A549 (cell line): ENCODE measurements around the gene PHF24. TPM values are rescaled to one million over a fixed set of nuclear protein-coding genes. Genes with fewer than 3 reads are reported as not detected.

ENCODE experiments used
- ATAC-seq, 2 experiments: fragments of 200-7000 bp in 1 of 2; fragments of >200 bp in 1 of 2; cut with Nextera tagmentation in 1 of 2; cut with Tn5 transposase in 1 of 2; 3 replicates each; pipeline versions ENCODE4 v1.8.0 to v1.9.1; 2018 to 2020; ENCODE audit warnings: mild to moderate bottlenecking in 1 of 2, moderate library complexity in 1 of 2
- CTCF ChIA-PET: fragments of 300-600 bp; sonication (Branson Sonifier 250); formaldehyde crosslinking; extraction: SDS; loops from one replicate; lab custom pipeline; 2021; ENCODE audit warnings: antibody characterized with exemption, inconsistent platforms; lab: Yijun Ruan, JAX
- POLR2A ChIA-PET: fragments of 350-600 bp; formaldehyde crosslinking; extraction: SDS; loops from one replicate; lab custom pipeline; 2021; ENCODE audit warnings: antibody characterized with exemption, inconsistent platforms; lab: Yijun Ruan, JAX
- DNase-seq, 2 experiments: peaks; one replicate each; pipeline versions ENCODE4 v3.0.0 to v3.0.0-alpha.2; 2011 to 2016; ENCODE audit warnings: low read depth in 1 of 2, low spot score in 1 of 2
- FAIRE-seq: peaks from 2 replicates; lab custom pipeline; 2011; peaks lifted over from hg19 to GRCh38; lab: Jason Lieb, UNC
- H3K27ac ChIP-seq, 2 experiments: fragments of >200 bp; sonication (Bioruptor Twin); formaldehyde crosslinking; 3 replicates each; pipeline ENCODE4 v1.5.1; 2016 to 2017
- H3K4me1 ChIP-seq: fragments of >200 bp; sonication (Bioruptor Twin); formaldehyde crosslinking; 3 replicates; pipeline ENCODE4 v1.6.1; 2016
- H3K4me2 ChIP-seq: fragments of >200 bp; sonication (Bioruptor Twin); formaldehyde crosslinking; 3 replicates; pipeline ENCODE4 v1.6.1; 2016
- H3K4me3 ChIP-seq: fragments of >200 bp; sonication (Bioruptor Twin); formaldehyde crosslinking; 3 replicates; pipeline ENCODE4 v1.5.1; 2016
- H3K9me3 ChIP-seq: fragments of >200 bp; sonication (Bioruptor Twin); formaldehyde crosslinking; 3 replicates; pipeline ENCODE4 v1.6.1; 2016
- BHLHE40 ChIP-seq: IDR thresholded peaks from 2 replicates; pipeline ENCODE4 v1.6.1; 2012; ENCODE audit warnings: low read depth, low read length, inconsistent platforms
- CHD4 ChIP-seq: fragments of 200-600 bp; sonication (generic); IDR thresholded peaks from 2 replicates; pipeline ENCODE4 v1.6.1; 2016; ENCODE audit warnings: antibody characterized with exemption, mild to moderate bottlenecking, borderline replicate concordance
- EHMT2 ChIP-seq: fragments of 200-600 bp; sonication (generic); IDR thresholded peaks from 2 replicates; pipeline ENCODE4 v1.6.1; 2016; ENCODE audit warnings: antibody characterized with exemption, low read depth, mild to moderate bottlenecking, moderate library complexity
- HEYL ChIP-seq: fragments of 250-450 bp; sonication (Bioruptor Pico); IDR thresholded peaks from 2 replicates; pipeline ENCODE4 v1.8.0; 2021; ENCODE audit warnings: mild to moderate bottlenecking, moderate library complexity
- HMGXB4 ChIP-seq: fragments of 250-450 bp; sonication (Bioruptor Pico); IDR thresholded peaks from 2 replicates; pipeline ENCODE4 v1.5.0; 2021; ENCODE audit warnings: mild to moderate bottlenecking, moderate library complexity, borderline replicate concordance
- HOXA7 ChIP-seq: fragments of 250-450 bp; sonication (Bioruptor Pico); IDR thresholded peaks from 2 replicates; pipeline ENCODE4 v1.5.0; 2020; ENCODE audit warnings: mild to moderate bottlenecking, moderate library complexity
- KDM5A ChIP-seq: fragments of 200-600 bp; sonication (generic); IDR thresholded peaks from 2 replicates; pipeline ENCODE4 v1.6.1; 2016; ENCODE audit warnings: antibody characterized with exemption, mild to moderate bottlenecking
- MAX ChIP-seq: IDR thresholded peaks from 2 replicates; pipeline ENCODE4 v1.6.1; 2012
- MAZ ChIP-seq: fragments of 150-350 bp; IDR thresholded peaks from 2 replicates; pipeline ENCODE4 v1.6.1; 2014; ENCODE audit warnings: antibody characterized with exemption, low read depth, low read length, borderline replicate concordance
- MYC ChIP-seq: IDR thresholded peaks from 2 replicates; pipeline ENCODE4 v1.6.1; 2012; ENCODE audit warnings: mild to moderate bottlenecking, inconsistent platforms, low read length, improper control_type of control experiment, borderline replicate concordance
- NR3C1 ChIP-seq: fragments of >200 bp; sonication (Bioruptor Twin); formaldehyde crosslinking; IDR thresholded peaks from 3 replicates; pipeline ENCODE4 v1.6.1; 2017
- PHF8 ChIP-seq: fragments of 200-600 bp; sonication (generic); IDR thresholded peaks from 2 replicates; pipeline ENCODE4 v1.6.1; 2016; ENCODE audit warnings: low read depth, mild to moderate bottlenecking, antibody characterized with exemption, moderate library complexity, borderline replicate concordance
- POLR2A ChIP-seq: IDR thresholded peaks from 2 replicates; pipeline ENCODE4 v1.6.1; 2012; ENCODE audit warnings: mild to moderate bottlenecking, low read length
- RCOR1 ChIP-seq: fragments of 150-350 bp; IDR thresholded peaks from 2 replicates; pipeline ENCODE4 v1.6.1; 2014; ENCODE audit warnings: antibody characterized with exemption, low read length, low read depth
- TP53 ChIP-seq: fragments of 250-450 bp; sonication (Bioruptor Pico); IDR thresholded peaks from 2 replicates; pipeline ENCODE4 v1.5.0; 2021; ENCODE audit warnings: mild to moderate bottlenecking, moderate library complexity
- ZC3H11A ChIP-seq: fragments of 450-650 bp; IDR thresholded peaks from 2 replicates; pipeline ENCODE4 v1.6.1; 2014; ENCODE audit warnings: antibody characterized with exemption, mild to moderate bottlenecking
- ZFP36 ChIP-seq: fragments of 450-650 bp; IDR thresholded peaks from 2 replicates; pipeline ENCODE4 v1.6.1; 2014; ENCODE audit warnings: borderline replicate concordance; ENCODE audit not compliant: partially characterized antibody
- WGBS: methylation state at CpG from one replicate; pipeline ENCODE4 v1.1.6; 2017; ENCODE audit errors: missing lambda C conversion rate; 5-methylcytosine and 5-hydroxymethylcytosine counted together
- polyA plus RNA-seq, 4 experiments: library from polyadenylated mRNA; depleted of rRNA in 3 of 4; stranded (reverse); fragments of >200 nt; fragmentation: RNase III in 1 of 4; extraction: RNeasy Plus Mini Kit Qiagen cat#74134 plus additional on column Dnase treatment in 1 of 4; gene quantifications; 2 replicates in 3 of 4; 3 replicates in 1 of 4; pipeline ENCODE4 v1.2.3, GENCODE V29; 2011 to 2017
- TF ChIP-seq, protein P1 (sequence below): IDR thresholded peaks from 2 replicates; pipeline ENCODE4 v1.6.1; 2012
- TF ChIP-seq, protein P2 (sequence below): fragments of 450-650 bp; IDR thresholded peaks from 2 replicates; pipeline ENCODE4 v1.6.1; 2014; ENCODE audit warnings: antibody characterized with exemption
- TF ChIP-seq, protein P3 (sequence below): fragments of >200 bp; sonication (Bioruptor Twin); formaldehyde crosslinking; IDR thresholded peaks from 2 replicates; pipeline ENCODE4 v1.6.1; 2016

Gene PHF24
- polyA plus RNA-seq, 2 of the 4 experiments (the other 2 are of a cell fraction), result not detected

GRCh38 chr9:34964458-34964857 is 6.4 kb downstream of the PHF24 start:
- H3K27ac ChIP-seq, result no peak overlapping the region
- 16% methylated on average over 3 of the region's 3 CpGs for WGBS
- ChIA-PET CTCF (interaction anchor here (0.9 to 4.3 kb wide), 4 partner anchors 15 to 65 kb away, joined by 3 to 25 read pairs (median 10); no protein-coding TSS in a partner anchor), POLR2A (interaction anchor here (0.6 kb wide), 1 partner anchor 15 kb away, joined by 3 read pairs; no protein-coding TSS in a partner anchor)
- no peak for FAIRE-seq
- no peak overlapping the region for H3K4me3 ChIP-seq
- no peaks in the 10 kb centered on the region for H3K9me3 ChIP-seq
- no peak for DNase-seq
- H3K4me2 ChIP-seq, result no peak overlapping the region
- no peaks in the 10 kb centered on the region for H3K4me1 ChIP-seq
- ATAC-seq, result no peak
- TF ChIP-seq, protein P1, sequence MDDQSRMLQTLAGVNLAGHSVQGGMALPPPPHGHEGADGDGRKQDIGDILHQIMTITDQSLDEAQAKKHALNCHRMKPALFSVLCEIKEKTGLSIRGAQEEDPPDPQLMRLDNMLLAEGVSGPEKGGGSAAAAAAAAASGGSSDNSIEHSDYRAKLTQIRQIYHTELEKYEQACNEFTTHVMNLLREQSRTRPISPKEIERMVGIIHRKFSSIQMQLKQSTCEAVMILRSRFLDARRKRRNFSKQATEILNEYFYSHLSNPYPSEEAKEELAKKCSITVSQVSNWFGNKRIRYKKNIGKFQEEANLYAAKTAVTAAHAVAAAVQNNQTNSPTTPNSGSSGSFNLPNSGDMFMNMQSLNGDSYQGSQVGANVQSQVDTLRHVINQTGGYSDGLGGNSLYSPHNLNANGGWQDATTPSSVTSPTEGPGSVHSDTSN, result no peak
- TF ChIP-seq, protein P2, sequence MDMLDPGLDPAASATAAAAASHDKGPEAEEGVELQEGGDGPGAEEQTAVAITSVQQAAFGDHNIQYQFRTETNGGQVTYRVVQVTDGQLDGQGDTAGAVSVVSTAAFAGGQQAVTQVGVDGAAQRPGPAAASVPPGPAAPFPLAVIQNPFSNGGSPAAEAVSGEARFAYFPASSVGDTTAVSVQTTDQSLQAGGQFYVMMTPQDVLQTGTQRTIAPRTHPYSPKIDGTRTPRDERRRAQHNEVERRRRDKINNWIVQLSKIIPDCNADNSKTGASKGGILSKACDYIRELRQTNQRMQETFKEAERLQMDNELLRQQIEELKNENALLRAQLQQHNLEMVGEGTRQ, result no peak
- no peak for TF ChIP-seq RCOR1
- TF ChIP-seq, protein P3, sequence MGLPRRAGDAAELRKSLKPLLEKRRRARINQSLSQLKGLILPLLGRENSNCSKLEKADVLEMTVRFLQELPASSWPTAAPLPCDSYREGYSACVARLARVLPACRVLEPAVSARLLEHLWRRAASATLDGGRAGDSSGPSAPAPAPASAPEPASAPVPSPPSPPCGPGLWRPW, result no peak
- TF ChIP-seq MYC, result no peak
- TF ChIP-seq EHMT2, result no peak
- TF ChIP-seq POLR2A, result no peak
- no peak for TF ChIP-seq ZC3H11A
- TF ChIP-seq HOXA7 (CRISPR knock-in tag), result no peak
- TF ChIP-seq NR3C1, result no peak
- TF ChIP-seq MAX, result no peak
- no peak for TF ChIP-seq ZFP36
- no peak for TF ChIP-seq TP53 (CRISPR knock-in tag)

- ATAC-seq, result no peak
- H3K9me3 ChIP-seq, result no peaks in the 10 kb centered on the region
- no peak for FAIRE-seq
These were observed 13.2 kb downstream of the PHF24 start for GRCh38 chr9:34971146-34971811.

GRCh38 chr9:34974664-34975063 is 16.6 kb downstream of the PHF24 start:
- no peak for FAIRE-seq

More at GRCh38 chr9:34971146-34971811, 13.2 kb downstream of the PHF24 start:
- WGBS, result 65% methylated on average over 21 of the region's 21 CpGs
- CTCF ChIA-PET, result interaction anchor here (0.8 to 3.2 kb wide), 3 partner anchors 12 to 72 kb away, joined by 3 to 18 read pairs (median 17); no protein-coding TSS in a partner anchor
- Histone ChIP-seq H3K4me2 (no peak overlapping the region), H3K4me1 (no peaks in the 10 kb centered on the region), H3K4me3 (no peak overlapping the region), H3K27ac (no peak overlapping the region)
- DNase-seq, result no peak
- POLR2A ChIA-PET, result no interaction called here
- TF ChIP-seq PHF8, result no peak

More at GRCh38 chr9:34974664-34975063, 16.6 kb downstream of the PHF24 start:
- POLR2A ChIA-PET, result no interaction called here
- ATAC-seq (no peak), DNase-seq (no peak)
- CTCF ChIA-PET, result interaction anchor here (2.4 kb wide), 1 partner anchor 10 kb away, joined by 14 read pairs; no protein-coding TSS in a partner anchor
- TF ChIP-seq CHD4 (no peak), EHMT2 (no peak), HMGXB4 (no peak), BHLHE40 (no peak), KDM5A (no peak), HEYL (CRISPR knock-in tag) (no peak), MAZ (no peak)
- TF ChIP-seq, protein P3, result no peak
- no peak overlapping the region for H3K4me3 ChIP-seq
- H3K27ac ChIP-seq, result no peak overlapping the region
- WGBS, result 58% methylated on average over 2 of the region's 2 CpGs
- no peaks in the 10 kb centered on the region for H3K9me3 ChIP-seq
- H3K4me1 ChIP-seq, result no peaks in the 10 kb centered on the region
- H3K4me2 ChIP-seq, result no peak overlapping the region
